ENCODE data around the gene PP2D1. TPM values are rescaled to one million over a fixed set of nuclear protein-coding genes. Genes with fewer than 3 reads are reported as not detected.
"Not testable (repeated sequence)": the region's sequence is repeated elsewhere in the genome, so short reads cannot be mapped to it uniquely, and the experiment has no call there.

The PP2D1 gene
- total RNA-seq, 1 experiment from 2014 or later: not detected

DNA sequence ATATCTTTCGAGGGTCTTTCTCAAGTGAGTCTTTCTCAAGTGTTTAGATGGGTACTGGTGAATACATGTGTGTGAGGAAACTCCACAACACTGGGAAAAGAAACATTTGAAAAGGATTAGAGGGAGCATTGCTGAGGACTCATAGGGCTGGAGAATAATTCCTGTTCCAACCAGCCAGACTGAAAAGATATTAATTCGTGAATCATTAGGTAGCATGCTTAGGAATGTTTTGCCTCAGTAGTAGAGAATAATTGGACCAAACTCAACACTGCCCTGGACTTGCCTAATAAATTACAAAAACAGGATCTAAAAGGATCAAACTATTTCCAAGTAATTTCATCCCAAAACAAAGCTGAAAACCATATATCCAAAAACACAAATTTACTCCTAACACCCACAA, 17.3 kb downstream of the PP2D1 start:
- ChIA-PET POLR2A (ENCODE audit: low non-redundant PET) (no interaction called here), CTCF (no interaction called here)
- H3K9me3 ChIP-seq (ENCODE audit: low read depth, low read length, poor library complexity, severe bottlenecking): no peaks in the 10 kb centered on the region
- no peak overlapping the region for H3K4me3 ChIP-seq (ENCODE audit: low read depth, low read length, poor library complexity, severe bottlenecking)
- H3K27ac ChIP-seq (ENCODE audit: low read depth, low read length, poor library complexity, severe bottlenecking): no peak overlapping the region
- intact Hi-C loops (cut with micrococcal nuclease; ENCODE audit: unreplicated experiment): no loop called here
- BruUV-seq (replicated peaks): no TSS peak
- no peaks in the 10 kb centered on the region for H3K36me3 ChIP-seq (ENCODE audit: insufficient read depth, low read length, poor library complexity, severe bottlenecking)
- DNase-seq (ENCODE audit: low spot score): no peak
- no peaks in the 10 kb centered on the region for H3K4me1 ChIP-seq (ENCODE audit: insufficient read depth, low read length, poor library complexity, severe bottlenecking)
- no peaks in the 10 kb centered on the region for H3K27me3 ChIP-seq (replicated peaks; ENCODE audit: insufficient read depth, low read depth, low read length, poor library complexity)
- TF ChIP-seq EZH2 (IDR thresholded peaks at IDR 0.05; ENCODE audit: borderline replicate concordance, low read depth, low read length, poor library complexity, severe bottlenecking) (no peak), CTCF (conservative IDR thresholded peaks at IDR 0.05; ENCODE audit: low read depth, low read length) (no peak)

GRCh38 chr3:19988904-19989303, 23.2 kb downstream of the PP2D1 start:
- BruUV-seq (replicated peaks); intact Hi-C loops (cut with micrococcal nuclease; ENCODE audit: unreplicated experiment); DNase-seq (ENCODE audit: low spot score); POLR2A ChIA-PET (ENCODE audit: low non-redundant PET); CTCF ChIA-PET; H3K9me3 ChIP-seq (ENCODE audit: low read depth, low read length, poor library complexity, severe bottlenecking); H3K4me1 ChIP-seq (ENCODE audit: insufficient read depth, low read length, poor library complexity, severe bottlenecking); H3K27ac ChIP-seq (ENCODE audit: low read depth, low read length, poor library complexity, severe bottlenecking); H3K4me3 ChIP-seq (ENCODE audit: low read depth, low read length, poor library complexity, severe bottlenecking); H3K36me3 ChIP-seq (ENCODE audit: insufficient read depth, low read length, poor library complexity, severe bottlenecking); H3K27me3 ChIP-seq (replicated peaks; ENCODE audit: insufficient read depth, low read depth, low read length, poor library complexity): not testable (repeated sequence)

GRCh38 chr3:19972054-19972453, 40.0 kb downstream of the PP2D1 start:
- H3K4me3 ChIP-seq (ENCODE audit: low read depth, low read length, poor library complexity, severe bottlenecking): no peak overlapping the region
- BruUV-seq (replicated peaks): no TSS peak
- no peak overlapping the region for H3K27ac ChIP-seq (ENCODE audit: low read depth, low read length, poor library complexity, severe bottlenecking)
- POLR2A ChIA-PET (ENCODE audit: low non-redundant PET): no interaction called here
- no peak for DNase-seq (ENCODE audit: low spot score)
- H3K27me3 ChIP-seq (replicated peaks; ENCODE audit: insufficient read depth, low read depth, low read length, poor library complexity): no peaks in the 10 kb centered on the region
- no peaks in the 10 kb centered on the region for H3K4me1 ChIP-seq (ENCODE audit: insufficient read depth, low read length, poor library complexity, severe bottlenecking)
- CTCF ChIA-PET: no interaction called here
- intact Hi-C loops (cut with micrococcal nuclease; ENCODE audit: unreplicated experiment): no loop called here
- TF ChIP-seq EZH2 (IDR thresholded peaks at IDR 0.05; ENCODE audit: borderline replicate concordance, low read depth, low read length, poor library complexity, severe bottlenecking) (no peak), CTCF (conservative IDR thresholded peaks at IDR 0.05; ENCODE audit: low read depth, low read length) (no peak)
- no peaks in the 10 kb centered on the region for H3K9me3 ChIP-seq (ENCODE audit: low read depth, low read length, poor library complexity, severe bottlenecking)
- peaks cover 28% of the 10 kb centered on the region for H3K36me3 ChIP-seq (ENCODE audit: insufficient read depth, low read length, poor library complexity, severe bottlenecking)

DNA sequence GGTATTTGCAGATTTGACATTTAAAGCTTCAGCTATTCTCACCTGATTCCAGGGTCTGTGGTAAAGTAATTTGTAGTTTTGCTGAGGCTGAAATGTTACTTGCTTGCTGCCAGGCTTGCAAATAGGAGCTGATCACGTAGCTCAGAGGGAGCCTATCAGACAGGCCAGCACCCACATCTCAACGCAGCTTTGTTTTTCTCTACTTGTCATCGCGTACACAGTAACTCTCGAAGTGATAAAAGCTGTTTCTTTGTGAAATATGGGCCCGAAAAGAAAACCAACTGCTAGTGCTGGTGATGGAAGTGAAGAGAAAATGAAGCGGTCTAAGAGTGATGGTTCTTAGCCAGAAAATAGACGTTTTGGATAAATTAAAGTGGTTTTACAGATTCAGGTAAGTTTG, 41.7 kb downstream of the PP2D1 start:
- no peak for DNase-seq (ENCODE audit: low spot score)
- Histone ChIP-seq H3K36me3 (ENCODE audit: insufficient read depth, low read length, poor library complexity, severe bottlenecking) (peaks cover 21% of the 10 kb centered on the region), H3K9me3 (ENCODE audit: low read depth, low read length, poor library complexity, severe bottlenecking) (no peaks in the 10 kb centered on the region), H3K27me3 (replicated peaks; ENCODE audit: insufficient read depth, low read depth, low read length, poor library complexity) (no peaks in the 10 kb centered on the region), H3K4me3 (ENCODE audit: low read depth, low read length, poor library complexity, severe bottlenecking) (no peak overlapping the region), H3K4me1 (ENCODE audit: insufficient read depth, low read length, poor library complexity, severe bottlenecking) (no peaks in the 10 kb centered on the region), H3K27ac (ENCODE audit: low read depth, low read length, poor library complexity, severe bottlenecking) (no peak overlapping the region)
- TF ChIP-seq EZH2 (IDR thresholded peaks at IDR 0.05; ENCODE audit: borderline replicate concordance, low read depth, low read length, poor library complexity, severe bottlenecking) (no peak), CTCF (conservative IDR thresholded peaks at IDR 0.05; ENCODE audit: low read depth, low read length) (no peak)
- POLR2A ChIA-PET (ENCODE audit: low non-redundant PET): no interaction called here
- CTCF ChIA-PET: no interaction called here
- BruUV-seq (replicated peaks): no TSS peak
- intact Hi-C loops (cut with micrococcal nuclease; ENCODE audit: unreplicated experiment): no loop called here

All from A673 (cell line).